ENCODE measurements around the gene GIPC2.
A peak's percentile ranks its signal among the peaks of the same experiment; 100 is the strongest.
"Not testable (repeated sequence)": the region's sequence is repeated elsewhere in the genome, so short reads cannot be mapped to it uniquely, and the experiment has no call there.

GIPC2 gene

GRCh38 chr1:78114034-78114956, 68.5 kb downstream of the GIPC2 start:
- DNase-seq (ENCODE audit: insufficient read length, low spot score) (peak; percentile 20), FAIRE-seq (peak; percentile 45)
- TF ChIP-seq SPI1 (IDR thresholded peaks at IDR 0.05; ENCODE audit: low read depth, low read length) (no peak), POU2F2 (IDR thresholded peaks at IDR 0.05; ENCODE audit: low read depth, low read length) (no peak), POLR2AphosphoS5 (IDR thresholded peaks at IDR 0.05; ENCODE audit: low read depth, low read length) (no peak), PAX5 (IDR thresholded peaks at IDR 0.05; ENCODE audit: insufficient read depth, low read length, severe bottlenecking) (no peak), TAF1 (IDR thresholded peaks at IDR 0.05; ENCODE audit: low read depth, low read length) (no peak), POLR2A (IDR thresholded peaks at IDR 0.05; ENCODE audit: low read depth, low read length) (no peak)

- FAIRE-seq; DNase-seq (ENCODE audit: insufficient read length, low spot score): not testable (repeated sequence)
Observed at GRCh38 chr1:78120485-78120884, 74.7 kb downstream of the GIPC2 start.

- TF ChIP-seq TAF1 (IDR thresholded peaks at IDR 0.05; ENCODE audit: low read depth, low read length) (no peak), POLR2AphosphoS5 (IDR thresholded peaks at IDR 0.05; ENCODE audit: low read depth, low read length) (no peak)
- FAIRE-seq: no peak
- DNase-seq (ENCODE audit: insufficient read length, low spot score): no peak
Observed at GRCh38 chr1:78121710-78122109, 75.9 kb downstream of the GIPC2 start.

- FAIRE-seq: no peak
- DNase-seq (ENCODE audit: insufficient read length, low spot score): no peak
Observed at GRCh38 chr1:78122389-78122788, 76.6 kb downstream of the GIPC2 start.

GRCh38 chr1:78126506-78126905, 80.7 kb downstream of the GIPC2 start:
- no peak for FAIRE-seq
- no peak for TF ChIP-seq SPI1 (IDR thresholded peaks at IDR 0.05; ENCODE audit: low read depth, low read length)
- TF ChIP-seq TAF1 (IDR thresholded peaks at IDR 0.05; ENCODE audit: low read depth, low read length): no peak
- TF ChIP-seq PAX5 (IDR thresholded peaks at IDR 0.05; ENCODE audit: insufficient read depth, low read length, severe bottlenecking): no peak
- no peak for TF ChIP-seq POLR2A (IDR thresholded peaks at IDR 0.05; ENCODE audit: low read depth, low read length)
- no peak for TF ChIP-seq POU2F2 (IDR thresholded peaks at IDR 0.05; ENCODE audit: low read depth, low read length)
- TF ChIP-seq POLR2AphosphoS5 (IDR thresholded peaks at IDR 0.05; ENCODE audit: low read depth, low read length): no peak
- DNase-seq (ENCODE audit: insufficient read length, low spot score): no peak

More at GRCh38 chr1:78122389-78122788, 76.6 kb downstream of the GIPC2 start:
- no peak for TF ChIP-seq SPI1 (IDR thresholded peaks at IDR 0.05; ENCODE audit: low read depth, low read length)
- no peak for TF ChIP-seq POLR2AphosphoS5 (IDR thresholded peaks at IDR 0.05; ENCODE audit: low read depth, low read length)
- TF ChIP-seq PAX5 (IDR thresholded peaks at IDR 0.05; ENCODE audit: insufficient read depth, low read length, severe bottlenecking): no peak
- no peak for TF ChIP-seq POLR2A (IDR thresholded peaks at IDR 0.05; ENCODE audit: low read depth, low read length)
- no peak for TF ChIP-seq TAF1 (IDR thresholded peaks at IDR 0.05; ENCODE audit: low read depth, low read length)
- TF ChIP-seq POU2F2 (IDR thresholded peaks at IDR 0.05; ENCODE audit: low read depth, low read length): no peak

- FAIRE-seq: no peak
- TF ChIP-seq POLR2A (IDR thresholded peaks at IDR 0.05; ENCODE audit: low read depth, low read length) (no peak), PAX5 (IDR thresholded peaks at IDR 0.05; ENCODE audit: insufficient read depth, low read length, severe bottlenecking) (no peak), TAF1 (IDR thresholded peaks at IDR 0.05; ENCODE audit: low read depth, low read length) (no peak), POLR2AphosphoS5 (IDR thresholded peaks at IDR 0.05; ENCODE audit: low read depth, low read length) (no peak), SPI1 (IDR thresholded peaks at IDR 0.05; ENCODE audit: low read depth, low read length) (no peak), POU2F2 (IDR thresholded peaks at IDR 0.05; ENCODE audit: low read depth, low read length) (no peak)
- DNase-seq (ENCODE audit: insufficient read length, low spot score): no peak
Observed at GRCh38 chr1:78132174-78132947, 86.6 kb downstream of the GIPC2 start.

- no peak for TF ChIP-seq POLR2A (IDR thresholded peaks at IDR 0.05; ENCODE audit: low read depth, low read length)
- TF ChIP-seq POU2F2 (IDR thresholded peaks at IDR 0.05; ENCODE audit: low read depth, low read length): no peak
- no peak for TF ChIP-seq TAF1 (IDR thresholded peaks at IDR 0.05; ENCODE audit: low read depth, low read length)
- no peak for TF ChIP-seq SPI1 (IDR thresholded peaks at IDR 0.05; ENCODE audit: low read depth, low read length)
- no peak for TF ChIP-seq POLR2AphosphoS5 (IDR thresholded peaks at IDR 0.05; ENCODE audit: low read depth, low read length)
- TF ChIP-seq PAX5 (IDR thresholded peaks at IDR 0.05; ENCODE audit: insufficient read depth, low read length, severe bottlenecking): no peak
- DNase-seq (ENCODE audit: insufficient read length, low spot score) (no peak), FAIRE-seq (peak; percentile 52)
Observed at GRCh38 chr1:78132948-78133322, 87.2 kb downstream of the GIPC2 start.

- no peak for TF ChIP-seq POU2F2 (IDR thresholded peaks at IDR 0.05; ENCODE audit: low read depth, low read length)
- no peak for TF ChIP-seq POLR2A (IDR thresholded peaks at IDR 0.05; ENCODE audit: low read depth, low read length)
- no peak for TF ChIP-seq TAF1 (IDR thresholded peaks at IDR 0.05; ENCODE audit: low read depth, low read length)
- TF ChIP-seq PAX5 (IDR thresholded peaks at IDR 0.05; ENCODE audit: insufficient read depth, low read length, severe bottlenecking): no peak
- TF ChIP-seq POLR2AphosphoS5 (IDR thresholded peaks at IDR 0.05; ENCODE audit: low read depth, low read length): no peak
- no peak for TF ChIP-seq SPI1 (IDR thresholded peaks at IDR 0.05; ENCODE audit: low read depth, low read length)
- FAIRE-seq (no peak), DNase-seq (ENCODE audit: insufficient read length, low spot score) (no peak)
Observed at GRCh38 chr1:78136680-78137079, 90.9 kb downstream of the GIPC2 start.

- TF ChIP-seq POU2F2 (IDR thresholded peaks at IDR 0.05; ENCODE audit: low read depth, low read length) (no peak), SPI1 (IDR thresholded peaks at IDR 0.05; ENCODE audit: low read depth, low read length) (no peak), PAX5 (IDR thresholded peaks at IDR 0.05; ENCODE audit: insufficient read depth, low read length, severe bottlenecking) (no peak), POLR2A (IDR thresholded peaks at IDR 0.05; ENCODE audit: low read depth, low read length) (no peak), POLR2AphosphoS5 (IDR thresholded peaks at IDR 0.05; ENCODE audit: low read depth, low read length) (no peak), TAF1 (IDR thresholded peaks at IDR 0.05; ENCODE audit: low read depth, low read length) (no peak; the same call in 1 of the 2 replicates)
- peak; percentile 5 for DNase-seq (ENCODE audit: insufficient read length, low spot score)
- FAIRE-seq: peak; percentile 54
Observed at GRCh38 chr1:78141531-78142231, 95.9 kb downstream of the GIPC2 start.

Measured in GM12891 (cell line).